Peyer's patch (tissue), 4 donors: ENCODE data around the gene PDCD1LG2. TPM values are rescaled to one million over a fixed set of nuclear protein-coding genes. Genes with fewer than 3 reads are reported as not detected.
A peak's percentile ranks its signal among the peaks of the same experiment; 100 is the strongest.
"Not testable (repeated sequence)": the region's sequence is repeated elsewhere in the genome, so short reads cannot be mapped to it uniquely, and the experiment has no call there.

ENCODE experiments used
- DNase-seq, 3 donors: peaks; one replicate each; pipeline ENCODE4 v3.0.0-alpha.2; 2017 to 2019
- H3K27ac ChIP-seq, 4 donors: fragments of 200-600 bp; sonication (generic); one replicate each; pipeline ENCODE4 v1.5.1; 2016 to 2019
- H3K27me3 ChIP-seq, 2 donors: fragments of 200-600 bp; sonication (generic); one replicate each; pipeline ENCODE4 v1.5.1; 2019
- H3K36me3 ChIP-seq, 3 donors: fragments of 200-600 bp; sonication (generic); one replicate each; pipeline ENCODE4 v1.5.1; 2016 to 2019
- H3K4me1 ChIP-seq, 4 donors: fragments of 200-600 bp; sonication (generic); one replicate each; pipeline ENCODE4 v1.5.1; 2016 to 2019
- H3K4me3 ChIP-seq, 4 donors: fragments of 200-600 bp; sonication (generic); 1 replicate in 3 of 4; 2 replicates in 1 of 4; pipeline ENCODE4 v1.5.1; 2016 to 2019; ENCODE audit warnings: mild to moderate bottlenecking in 1 of 4
- H3K9me3 ChIP-seq, 4 donors: fragments of 200-600 bp; sonication (generic); one replicate each; pipeline ENCODE4 v1.5.1; 2016 to 2019; ENCODE audit warnings: mild to moderate bottlenecking in 1 of 4
- CTCF ChIP-seq, 6 experiments: fragments of 450-650 bp in 4 of 6; fragments of 200-600 bp in 2 of 6; sonication (generic) in 1 of 6; IDR thresholded peaks; one replicate each; pipeline ENCODE4 v1.5.1; 2017 to 2019; ENCODE audit warnings: antibody characterized with exemption in 6 of 6, mild to moderate bottlenecking in 3 of 6, moderate library complexity in 1 of 6
- POLR2A ChIP-seq, 2 donors: fragments of 450-650 bp; IDR thresholded peaks; one replicate each; pipeline ENCODE4 v1.5.1; 2017; ENCODE audit warnings: antibody characterized with exemption in 2 of 2, mild to moderate bottlenecking in 2 of 2, moderate library complexity in 2 of 2
- total RNA-seq, 4 donors: library from RNA; depleted of rRNA; stranded (reverse); fragments of >200 nt; gene quantifications; one replicate each; pipeline ENCODE4 v1.1.0, GENCODE V29; 2016

PDCD1LG2 gene
- total RNA-seq = under 1 TPM in 1 of 4 donors, not detected in 3; 0.40 TPM

GRCh38 chr9:5510360-5510931 lies at the start of gene PDCD1LG2:
Gene PDCD1LG2 (plus strand): TSS chr9:5510531. CDS start chr9:5522547, 12,016 bp downstream.
- H3K27me3 ChIP-seq = no peaks in the 10 kb centered on the region
- no peaks in the 10 kb centered on the region for H3K36me3 ChIP-seq
- H3K27ac ChIP-seq = peak within 1 kb of the TSS; percentile 27 to 64 (median 32)

GRCh38 chr9:5464831-5465330 lies 45.5 kb upstream of the PDCD1LG2 start:
- peaks cover 0 to 18% (median 0%) of the 10 kb centered on the region in 3 donors for H3K36me3 ChIP-seq
- H3K9me3 ChIP-seq, H3K4me3 ChIP-seq, H3K27ac ChIP-seq, H3K4me1 ChIP-seq, H3K27me3 ChIP-seq, DNase-seq: not testable (repeated sequence)

More at GRCh38 chr9:5510360-5510931, at the start of gene PDCD1LG2:
- Histone ChIP-seq H3K4me1 (no peaks in the 10 kb centered on the region), H3K4me3 (peak within 1 kb of the TSS in 1 of 4 donors; percentile 29), H3K9me3 (no peaks in the 10 kb centered on the region)
- no peak for DNase-seq
- no peak for TF ChIP-seq POLR2A (IDR thresholded peaks at IDR 0.05)
- no peak for TF ChIP-seq CTCF (IDR thresholded peaks at IDR 0.05)

- H3K27me3 ChIP-seq = no peaks in the 10 kb centered on the region
- peaks cover 0 to 18% (median 0%) of the 10 kb centered on the region in 3 donors for H3K36me3 ChIP-seq
- no peak overlapping the region for H3K4me3 ChIP-seq
- H3K4me1 ChIP-seq = no peaks in the 10 kb centered on the region
- no peak for DNase-seq
- no peak overlapping the region for H3K27ac ChIP-seq
- TF ChIP-seq CTCF (IDR thresholded peaks at IDR 0.05) (no peak), POLR2A (IDR thresholded peaks at IDR 0.05) (no peak)
- no peaks in the 10 kb centered on the region for H3K9me3 ChIP-seq
These were observed 44.3 kb upstream of the PDCD1LG2 start for GRCh38 chr9:5466005-5466404.

DNA sequence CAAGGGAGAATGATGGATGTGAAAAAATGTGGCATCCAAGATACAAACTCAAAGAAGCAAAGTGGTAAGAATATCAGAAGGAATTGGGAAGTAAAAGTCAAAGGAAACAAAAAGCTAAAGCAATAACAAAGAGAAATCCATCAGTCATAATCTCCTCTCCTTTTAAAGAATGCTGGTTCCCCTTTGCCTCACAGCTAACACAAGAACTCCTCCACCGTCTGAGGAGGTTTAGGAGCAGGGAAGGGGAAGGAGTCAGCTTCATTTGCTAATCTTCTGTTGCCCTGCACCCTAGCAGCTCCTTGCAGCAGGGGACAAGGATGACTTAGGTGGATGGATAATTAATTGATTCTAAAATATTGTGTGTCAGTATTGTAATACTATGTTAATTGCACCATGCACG lies 43.6 kb upstream of the PDCD1LG2 start:
- no peak for DNase-seq
- Histone ChIP-seq H3K27me3 (no peaks in the 10 kb centered on the region), H3K9me3 (no peaks in the 10 kb centered on the region), H3K27ac (no peak overlapping the region), H3K4me3 (no peak overlapping the region), H3K4me1 (no peaks in the 10 kb centered on the region), H3K36me3 (peaks cover 0 to 18% (median 0%) of the 10 kb centered on the region in 3 donors)
- TF ChIP-seq CTCF (IDR thresholded peaks at IDR 0.05) (no peak), POLR2A (IDR thresholded peaks at IDR 0.05) (no peak)

DNA sequence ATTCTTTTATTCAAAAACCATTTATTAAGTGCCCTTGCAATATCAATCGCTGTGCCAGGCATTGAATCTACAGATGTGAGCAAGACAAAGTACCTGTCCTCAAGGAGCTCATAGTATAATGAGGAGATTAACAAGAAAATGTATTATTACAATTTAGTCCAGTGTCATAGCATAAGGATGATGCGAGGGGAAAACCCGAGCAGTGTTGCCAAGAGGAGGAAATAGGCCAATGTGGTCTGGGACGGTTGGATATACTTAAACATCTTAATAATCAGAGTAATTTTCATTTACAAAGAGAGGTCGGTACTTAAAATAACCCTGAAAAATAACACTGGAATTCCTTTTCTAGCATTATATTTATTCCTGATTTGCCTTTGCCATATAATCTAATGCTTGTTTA lies 41.5 kb upstream of the PDCD1LG2 start:
- no peak for DNase-seq
- no peaks in the 10 kb centered on the region for H3K4me1 ChIP-seq
- TF ChIP-seq POLR2A (IDR thresholded peaks at IDR 0.05) (no peak), CTCF (IDR thresholded peaks at IDR 0.05) (no peak)
- no peaks in the 10 kb centered on the region for H3K27me3 ChIP-seq
- H3K9me3 ChIP-seq = no peaks in the 10 kb centered on the region
- H3K27ac ChIP-seq = no peak overlapping the region
- no peak overlapping the region for H3K4me3 ChIP-seq
- H3K36me3 ChIP-seq = peaks cover 0 to 5% (median 0%) of the 10 kb centered on the region in 3 donors

- no peak for DNase-seq
- no peaks in the 10 kb centered on the region for H3K4me1 ChIP-seq
- no peak overlapping the region for H3K4me3 ChIP-seq
- TF ChIP-seq CTCF (IDR thresholded peaks at IDR 0.05) (no peak), POLR2A (IDR thresholded peaks at IDR 0.05) (no peak)
- H3K27me3 ChIP-seq = no peaks in the 10 kb centered on the region
- H3K27ac ChIP-seq = no peak overlapping the region
- no peaks in the 10 kb centered on the region for H3K9me3 ChIP-seq
- H3K36me3 ChIP-seq = peaks cover 0 to 4% (median 0%) of the 10 kb centered on the region in 3 donors
These were observed 40.2 kb upstream of the PDCD1LG2 start for GRCh38 chr9:5470122-5470521.
